22Rv1 (cell line): ENCODE measurements around the gene HES1.

Source experiments
- H3K27ac ChIP-seq: fragments of 450-650 bp; 2 replicates; pipeline ENCODE4 v1.5.1; 2017
- ZFX ChIP-seq: fragments of 450-650 bp; IDR thresholded peaks from 2 replicates; pipeline ENCODE4 v1.6.1; 2017; ENCODE audit warnings: antibody characterized with exemption, borderline replicate concordance
- TF ChIP-seq, protein P1 (sequence below): fragments of 450-650 bp; IDR thresholded peaks from 2 replicates; pipeline ENCODE4 v1.5.1; 2017; ENCODE audit warnings: mild to moderate bottlenecking

Gene HES1

GRCh38 chr3:194161131-194162045 lies 25.4 kb downstream of the HES1 start:
- no peak for TF ChIP-seq ZFX
- no peak overlapping the region for H3K27ac ChIP-seq

- TF ChIP-seq, protein P1, sequence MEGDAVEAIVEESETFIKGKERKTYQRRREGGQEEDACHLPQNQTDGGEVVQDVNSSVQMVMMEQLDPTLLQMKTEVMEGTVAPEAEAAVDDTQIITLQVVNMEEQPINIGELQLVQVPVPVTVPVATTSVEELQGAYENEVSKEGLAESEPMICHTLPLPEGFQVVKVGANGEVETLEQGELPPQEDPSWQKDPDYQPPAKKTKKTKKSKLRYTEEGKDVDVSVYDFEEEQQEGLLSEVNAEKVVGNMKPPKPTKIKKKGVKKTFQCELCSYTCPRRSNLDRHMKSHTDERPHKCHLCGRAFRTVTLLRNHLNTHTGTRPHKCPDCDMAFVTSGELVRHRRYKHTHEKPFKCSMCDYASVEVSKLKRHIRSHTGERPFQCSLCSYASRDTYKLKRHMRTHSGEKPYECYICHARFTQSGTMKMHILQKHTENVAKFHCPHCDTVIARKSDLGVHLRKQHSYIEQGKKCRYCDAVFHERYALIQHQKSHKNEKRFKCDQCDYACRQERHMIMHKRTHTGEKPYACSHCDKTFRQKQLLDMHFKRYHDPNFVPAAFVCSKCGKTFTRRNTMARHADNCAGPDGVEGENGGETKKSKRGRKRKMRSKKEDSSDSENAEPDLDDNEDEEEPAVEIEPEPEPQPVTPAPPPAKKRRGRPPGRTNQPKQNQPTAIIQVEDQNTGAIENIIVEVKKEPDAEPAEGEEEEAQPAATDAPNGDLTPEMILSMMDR: no peak
- TF ChIP-seq ZFX: no peak
Measured at GRCh38 chr3:194162070-194162678, 26.2 kb downstream of the HES1 start.

DNA sequence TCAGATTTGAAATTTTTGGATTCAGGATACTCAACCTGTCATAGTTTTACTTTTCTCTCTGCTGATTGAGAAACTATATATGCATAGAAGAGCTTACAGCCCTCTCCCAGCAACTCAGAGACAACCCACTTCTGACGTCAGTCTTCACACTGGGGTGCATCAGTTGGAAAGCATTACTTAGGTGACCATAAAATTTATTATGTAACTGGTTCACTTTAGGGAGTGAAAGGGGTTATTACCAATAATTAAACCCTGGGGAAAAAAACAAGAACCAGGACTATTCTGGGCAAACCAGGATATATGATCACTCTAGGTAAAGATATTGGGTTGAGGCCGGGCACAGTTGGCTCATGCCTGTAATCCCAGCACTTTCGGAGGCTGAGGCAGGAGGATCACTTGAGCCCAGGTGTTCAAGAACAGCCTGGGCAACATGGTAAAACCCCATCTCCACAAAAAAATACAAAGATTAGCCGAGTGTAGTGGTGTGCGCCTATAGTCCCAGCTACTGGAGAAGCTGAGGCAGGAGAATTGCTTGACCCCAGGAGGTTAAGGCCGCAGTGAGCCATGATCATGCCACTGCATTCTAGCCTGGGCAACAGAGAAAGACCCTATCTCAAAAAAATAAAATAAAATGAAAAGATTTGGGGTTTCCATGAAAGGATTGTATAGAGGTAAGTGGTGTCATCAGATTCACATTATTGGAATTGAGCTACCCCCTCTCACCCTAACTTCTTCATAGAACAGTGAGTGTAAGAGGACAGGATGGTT lies 27.1 kb downstream of the HES1 start:
- TF ChIP-seq, protein P1: no peak
- no peak for TF ChIP-seq ZFX
- no peak overlapping the region for H3K27ac ChIP-seq

More at GRCh38 chr3:194162070-194162678, 26.2 kb downstream of the HES1 start:
- no peak overlapping the region for H3K27ac ChIP-seq

DNA sequence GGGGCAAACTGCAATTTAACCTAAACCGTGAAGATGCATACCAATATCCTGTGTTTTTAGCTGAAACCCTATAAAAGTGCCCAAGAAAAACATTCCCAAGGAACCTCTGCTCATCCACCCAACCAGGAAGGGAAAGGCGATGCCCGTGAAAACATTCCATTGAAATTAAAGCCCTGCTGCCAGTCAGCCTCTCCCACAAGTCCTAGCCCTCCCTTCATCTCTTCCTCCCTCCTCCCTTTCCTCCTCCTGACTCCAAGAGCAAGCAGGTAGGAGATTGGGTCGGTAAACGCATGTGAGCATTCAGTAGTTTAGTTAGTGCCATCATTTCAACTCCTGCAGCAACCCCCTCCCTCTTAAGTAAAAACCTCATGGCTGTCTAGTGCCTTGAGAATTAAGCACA lies 27.7 kb downstream of the HES1 start:
- no peak for TF ChIP-seq ZFX
- TF ChIP-seq, protein P1: no peak
- no peak overlapping the region for H3K27ac ChIP-seq

DNA sequence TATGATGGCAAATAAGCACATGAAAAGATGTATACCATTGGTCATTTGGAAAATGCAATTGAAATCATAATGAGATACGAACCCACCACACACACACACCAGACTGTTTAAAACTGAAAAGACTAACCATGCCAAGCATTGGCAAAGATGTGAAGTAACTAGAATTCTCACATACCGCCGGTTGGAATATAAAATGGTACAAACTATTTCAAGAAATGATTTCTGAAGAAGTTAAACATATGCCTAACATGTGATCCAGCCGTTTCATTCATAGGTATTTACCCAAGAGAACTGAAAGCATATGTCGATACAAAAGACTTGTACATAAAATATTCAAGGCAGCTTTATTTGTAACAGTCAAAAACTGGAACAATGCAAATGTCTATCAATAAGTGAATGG lies 28.9 kb downstream of the HES1 start:
- no peak overlapping the region for H3K27ac ChIP-seq
- TF ChIP-seq, protein P1: no peak
- no peak for TF ChIP-seq ZFX

GRCh38 chr3:194165271-194166018 lies 29.5 kb downstream of the HES1 start:
- TF ChIP-seq, protein P1: no peak
- TF ChIP-seq ZFX: no peak
- no peak overlapping the region for H3K27ac ChIP-seq

GRCh38 chr3:194166682-194167479 lies 30.9 kb downstream of the HES1 start:
- TF ChIP-seq, protein P1: no peak
- TF ChIP-seq ZFX: no peak
- no peak overlapping the region for H3K27ac ChIP-seq
